GM21526 (cell line): Measurements from ENCODE around the gene POGK.

Experiments
- ATAC-seq: cut with Tn5 transposase; IDR thresholded peaks from one replicate; pipeline ENCODE4 v1.9.1; 2021; ENCODE audit warnings: moderate library complexity; ENCODE audit not compliant: unreplicated experiment, low FRiP score

The POGK gene

DNA sequence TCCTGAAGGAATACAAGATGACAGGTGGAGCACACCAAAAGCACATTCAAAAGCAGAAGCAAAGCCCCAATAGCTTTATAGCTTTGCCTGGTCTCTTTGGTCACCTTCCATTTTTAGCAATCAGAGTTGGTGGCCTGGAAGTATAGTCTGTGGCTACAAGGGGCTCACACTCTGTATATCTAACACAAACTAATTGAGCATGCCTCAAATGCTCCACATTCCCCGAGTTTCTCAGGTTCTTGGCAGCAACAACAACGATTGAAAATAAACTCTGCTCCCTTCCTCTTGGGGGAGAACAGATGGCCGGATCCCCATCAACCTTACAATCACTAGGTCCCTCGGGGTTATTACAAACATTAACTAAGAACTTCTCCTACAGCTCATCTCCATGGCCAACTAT lies 61.7 kb downstream of the POGK start:
- no peak for ATAC-seq

GRCh38 chr1:166902279-166902678 lies 63.0 kb downstream of the POGK start:
- ATAC-seq: no peak

GRCh38 chr1:166903232-166903631 lies 64.0 kb downstream of the POGK start:
- no peak for ATAC-seq

DNA sequence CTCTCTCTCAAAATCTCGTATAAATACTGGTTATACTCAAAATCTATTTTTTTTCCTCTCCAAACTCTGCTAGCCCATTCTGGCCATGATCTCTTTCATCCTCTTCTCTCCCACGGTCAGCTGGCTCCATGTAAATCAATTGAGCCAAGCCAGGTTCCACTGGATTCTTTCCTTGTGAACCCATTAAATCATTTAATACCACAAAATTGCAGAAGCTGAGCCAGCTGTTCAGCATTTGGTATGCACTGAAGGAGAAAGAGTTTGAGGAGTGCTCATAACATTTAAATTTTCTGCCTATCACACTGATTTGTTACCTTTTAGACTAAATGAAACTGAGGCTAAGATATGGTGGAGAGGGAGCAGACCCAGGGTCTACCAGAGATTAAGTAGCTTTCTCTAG lies 65.9 kb downstream of the POGK start:
- no peak for ATAC-seq

- no peak for ATAC-seq
Measured at GRCh38 chr1:166905900-166906299, 66.6 kb downstream of the POGK start.
